IMR-90 (cell line): ENCODE measurements around the gene ADCY4.

Source experiments
- CEBPB ChIP-seq: IDR thresholded peaks from 2 replicates; pipeline ENCODE4 v1.6.1; 2012; ENCODE audit warnings: low read depth, low read length, improper control_type of control experiment
- CHD1 ChIP-seq: IDR thresholded peaks from 2 replicates; pipeline ENCODE4 v1.6.1; 2012; ENCODE audit warnings: low read depth, low read length, improper control_type of control experiment
- FOS ChIP-seq: fragments of 150-350 bp; IDR thresholded peaks from 2 replicates; pipeline ENCODE4 v1.6.1; 2016; ENCODE audit warnings: low read depth, low read length
- MAFK ChIP-seq: IDR thresholded peaks from 2 replicates; pipeline ENCODE4 v1.6.1; 2012; ENCODE audit warnings: low read depth, low read length, improper control_type of control experiment
- MXI1 ChIP-seq: IDR thresholded peaks from 2 replicates; pipeline ENCODE4 v1.6.1; 2012; ENCODE audit warnings: low read depth, mild to moderate bottlenecking, low read length, moderate library complexity, borderline replicate concordance
- NFE2L2 ChIP-seq: fragments of 150-350 bp; IDR thresholded peaks from 2 replicates; pipeline ENCODE4 v1.6.1; 2016; ENCODE audit warnings: low read depth, mild to moderate bottlenecking, low read length
- POLR2A ChIP-seq: IDR thresholded peaks from 2 replicates; pipeline ENCODE4 v1.6.1; 2012; ENCODE audit warnings: mild to moderate bottlenecking, low read depth, low read length
- RAD21 ChIP-seq: IDR thresholded peaks from 2 replicates; pipeline ENCODE4 v1.6.1; 2012; ENCODE audit warnings: low read length, improper control_type of control experiment
- RCOR1 ChIP-seq: IDR thresholded peaks from 2 replicates; pipeline ENCODE4 v1.6.1; 2012; ENCODE audit warnings: mild to moderate bottlenecking, low read length, improper control_type of control experiment; ENCODE audit not compliant: insufficient replicate concordance
- RFX5 ChIP-seq: IDR thresholded peaks from 2 replicates; pipeline ENCODE4 v1.8.0; 2012; ENCODE audit warnings: low read depth, mild to moderate bottlenecking, low read length, moderate library complexity
- SMC3 ChIP-seq: fragments of 150-350 bp; IDR thresholded peaks from 2 replicates; pipeline ENCODE4 v1.6.1; 2016; ENCODE audit warnings: low read depth, mild to moderate bottlenecking, antibody characterized with exemption, low read length, moderate library complexity
- TF ChIP-seq, protein P1 (sequence below): conservative IDR thresholded peaks from 2 replicates; pipeline ENCODE4 v1.5.1; 2012; ENCODE audit warnings: mild to moderate bottlenecking, low read depth, low read length, improper control_type of control experiment
- TF ChIP-seq, protein P2 (sequence below): fragments of 150-350 bp; IDR thresholded peaks from 2 replicates; pipeline ENCODE4 v1.6.1; 2016; ENCODE audit warnings: low read depth, mild to moderate bottlenecking, low read length, moderate library complexity, borderline replicate concordance
- TF ChIP-seq, protein P3 (sequence below): fragments of 150-350 bp; IDR thresholded peaks from 2 replicates; pipeline ENCODE4 v1.6.1; 2017; ENCODE audit warnings: mild to moderate bottlenecking, antibody characterized with exemption, low read length, low read depth

DNA sequence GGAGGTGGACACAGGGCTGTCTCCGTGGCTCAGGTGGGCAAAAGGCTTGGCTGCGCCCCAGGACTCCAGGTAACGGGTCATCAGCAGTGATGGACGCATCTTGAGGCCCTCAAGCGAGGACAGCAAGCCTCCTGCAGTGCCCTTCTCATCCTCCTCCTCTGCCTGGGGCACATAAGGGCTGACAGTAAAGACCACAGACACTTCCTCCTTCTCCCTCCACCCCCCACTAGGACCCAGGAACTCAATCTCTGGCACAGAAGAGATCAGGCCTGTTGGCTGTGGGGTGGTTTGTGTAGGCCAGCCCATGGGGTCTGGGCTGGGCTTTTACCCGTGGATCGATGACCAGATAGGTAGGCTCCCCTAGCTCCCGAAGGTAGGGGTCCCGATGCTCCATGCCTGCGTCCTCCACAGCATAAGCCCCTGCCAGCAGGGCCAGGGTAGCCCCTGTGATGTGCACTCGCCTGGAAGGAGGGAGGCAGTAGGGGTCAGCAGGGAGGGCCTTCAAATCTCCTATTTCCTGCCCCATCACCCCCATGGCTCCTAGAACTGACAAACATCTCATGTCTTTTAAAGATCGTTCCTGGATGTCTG, 5.7 kb downstream of the ADCY4 start:
- TF ChIP-seq RAD21 = no peak
- TF ChIP-seq POLR2A = no peak
- TF ChIP-seq, protein P1, sequence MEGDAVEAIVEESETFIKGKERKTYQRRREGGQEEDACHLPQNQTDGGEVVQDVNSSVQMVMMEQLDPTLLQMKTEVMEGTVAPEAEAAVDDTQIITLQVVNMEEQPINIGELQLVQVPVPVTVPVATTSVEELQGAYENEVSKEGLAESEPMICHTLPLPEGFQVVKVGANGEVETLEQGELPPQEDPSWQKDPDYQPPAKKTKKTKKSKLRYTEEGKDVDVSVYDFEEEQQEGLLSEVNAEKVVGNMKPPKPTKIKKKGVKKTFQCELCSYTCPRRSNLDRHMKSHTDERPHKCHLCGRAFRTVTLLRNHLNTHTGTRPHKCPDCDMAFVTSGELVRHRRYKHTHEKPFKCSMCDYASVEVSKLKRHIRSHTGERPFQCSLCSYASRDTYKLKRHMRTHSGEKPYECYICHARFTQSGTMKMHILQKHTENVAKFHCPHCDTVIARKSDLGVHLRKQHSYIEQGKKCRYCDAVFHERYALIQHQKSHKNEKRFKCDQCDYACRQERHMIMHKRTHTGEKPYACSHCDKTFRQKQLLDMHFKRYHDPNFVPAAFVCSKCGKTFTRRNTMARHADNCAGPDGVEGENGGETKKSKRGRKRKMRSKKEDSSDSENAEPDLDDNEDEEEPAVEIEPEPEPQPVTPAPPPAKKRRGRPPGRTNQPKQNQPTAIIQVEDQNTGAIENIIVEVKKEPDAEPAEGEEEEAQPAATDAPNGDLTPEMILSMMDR = no peak
- no peak for TF ChIP-seq FOS
- TF ChIP-seq, protein P2, sequence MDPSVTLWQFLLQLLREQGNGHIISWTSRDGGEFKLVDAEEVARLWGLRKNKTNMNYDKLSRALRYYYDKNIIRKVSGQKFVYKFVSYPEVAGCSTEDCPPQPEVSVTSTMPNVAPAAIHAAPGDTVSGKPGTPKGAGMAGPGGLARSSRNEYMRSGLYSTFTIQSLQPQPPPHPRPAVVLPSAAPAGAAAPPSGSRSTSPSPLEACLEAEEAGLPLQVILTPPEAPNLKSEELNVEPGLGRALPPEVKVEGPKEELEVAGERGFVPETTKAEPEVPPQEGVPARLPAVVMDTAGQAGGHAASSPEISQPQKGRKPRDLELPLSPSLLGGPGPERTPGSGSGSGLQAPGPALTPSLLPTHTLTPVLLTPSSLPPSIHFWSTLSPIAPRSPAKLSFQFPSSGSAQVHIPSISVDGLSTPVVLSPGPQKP = no peak
- TF ChIP-seq SMC3 = no peak
- TF ChIP-seq CHD1 = no peak
- TF ChIP-seq MAFK = no peak
- TF ChIP-seq, protein P3, sequence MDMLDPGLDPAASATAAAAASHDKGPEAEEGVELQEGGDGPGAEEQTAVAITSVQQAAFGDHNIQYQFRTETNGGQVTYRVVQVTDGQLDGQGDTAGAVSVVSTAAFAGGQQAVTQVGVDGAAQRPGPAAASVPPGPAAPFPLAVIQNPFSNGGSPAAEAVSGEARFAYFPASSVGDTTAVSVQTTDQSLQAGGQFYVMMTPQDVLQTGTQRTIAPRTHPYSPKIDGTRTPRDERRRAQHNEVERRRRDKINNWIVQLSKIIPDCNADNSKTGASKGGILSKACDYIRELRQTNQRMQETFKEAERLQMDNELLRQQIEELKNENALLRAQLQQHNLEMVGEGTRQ = no peak
- no peak for TF ChIP-seq RCOR1
- TF ChIP-seq RFX5 = no peak
- no peak for TF ChIP-seq NFE2L2
- TF ChIP-seq MXI1 = no peak
- no peak for TF ChIP-seq CEBPB
